ENCODE data around the gene FOXD2.

Gene FOXD2

GRCh38 chr1:47396671-47397196 lies 41.1 kb upstream of the FOXD2 start:
- CTCF ChIA-PET: no interaction called here
- TF ChIP-seq ZNF384 (IDR thresholded peaks at IDR 0.05): no peak
- TF ChIP-seq TARDBP (IDR thresholded peaks at IDR 0.05): no peak
- TF ChIP-seq BHLHE40 (IDR thresholded peaks at IDR 0.05; ENCODE audit: borderline replicate concordance): no peak
- TF ChIP-seq FOXA1 (IDR thresholded peaks at IDR 0.05): no peak
- no peak for TF ChIP-seq CTBP1 (IDR thresholded peaks at IDR 0.05; ENCODE audit: borderline replicate concordance)
- no peak for TF ChIP-seq ELF4 (IDR thresholded peaks at IDR 0.05)
- TF ChIP-seq FOXK2 (IDR thresholded peaks at IDR 0.05): no peak
- no peak for TF ChIP-seq FOXM1 (IDR thresholded peaks at IDR 0.05; ENCODE audit: borderline replicate concordance)
- TF ChIP-seq, protein P1, sequence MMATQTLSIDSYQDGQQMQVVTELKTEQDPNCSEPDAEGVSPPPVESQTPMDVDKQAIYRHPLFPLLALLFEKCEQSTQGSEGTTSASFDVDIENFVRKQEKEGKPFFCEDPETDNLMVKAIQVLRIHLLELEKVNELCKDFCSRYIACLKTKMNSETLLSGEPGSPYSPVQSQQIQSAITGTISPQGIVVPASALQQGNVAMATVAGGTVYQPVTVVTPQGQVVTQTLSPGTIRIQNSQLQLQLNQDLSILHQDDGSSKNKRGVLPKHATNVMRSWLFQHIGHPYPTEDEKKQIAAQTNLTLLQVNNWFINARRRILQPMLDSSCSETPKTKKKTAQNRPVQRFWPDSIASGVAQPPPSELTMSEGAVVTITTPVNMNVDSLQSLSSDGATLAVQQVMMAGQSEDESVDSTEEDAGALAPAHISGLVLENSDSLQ (IDR thresholded peaks at IDR 0.05): no peak
- POLR2A ChIA-PET: no interaction called here

DNA sequence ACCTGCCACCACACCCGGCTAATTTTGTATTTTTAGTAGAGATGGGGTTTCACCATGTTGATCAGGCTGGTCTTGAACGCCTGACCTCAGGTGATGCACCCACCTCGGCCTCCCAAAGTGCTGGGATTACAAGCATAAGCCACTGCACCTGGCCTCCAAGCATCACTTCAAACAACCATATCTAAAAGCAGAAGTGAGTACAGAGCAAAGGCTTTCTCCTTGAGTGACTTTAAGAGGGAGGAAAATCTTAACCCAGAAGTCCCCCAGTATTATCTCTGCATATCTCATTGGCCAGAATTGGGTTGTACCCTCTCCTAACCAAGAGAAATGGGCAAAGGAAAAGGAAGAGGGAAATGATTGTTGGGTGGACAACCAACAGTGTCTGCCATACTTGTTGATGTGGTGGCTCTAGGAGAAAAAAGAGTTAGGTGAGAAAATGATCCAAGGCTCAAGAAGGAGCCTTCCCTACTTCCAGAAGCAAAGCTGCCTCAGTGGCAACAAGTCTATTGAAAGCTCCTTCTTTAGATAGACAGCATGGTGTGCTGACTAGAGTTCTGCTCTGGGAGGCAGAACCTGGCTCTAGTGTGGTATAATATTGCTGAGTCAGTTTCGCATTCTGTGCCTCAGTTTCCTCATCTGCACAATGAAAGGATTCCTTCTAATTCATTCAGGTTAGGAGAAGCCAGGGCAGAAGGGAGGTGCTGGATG lies 38.6 kb upstream of the FOXD2 start:
- ChIA-PET POLR2A (no interaction called here), CTCF (interaction anchor here (0.8 to 1.1 kb wide), 2 partner anchors 23 to 327 kb away, joined by 3 to 4 read pairs; no protein-coding TSS in a partner anchor)
- no peak for DNase-seq (ENCODE audit: extremely low spot score)
- TF ChIP-seq SUZ12 (IDR thresholded peaks at IDR 0.05): no peak
- TF ChIP-seq BHLHE40 (IDR thresholded peaks at IDR 0.05; ENCODE audit: borderline replicate concordance): no peak
- no peak for TF ChIP-seq ELF4 (IDR thresholded peaks at IDR 0.05)
- TF ChIP-seq FOXK2 (IDR thresholded peaks at IDR 0.05): no peak
- no peak for TF ChIP-seq ZNF384 (IDR thresholded peaks at IDR 0.05)
- TF ChIP-seq, protein P1 (IDR thresholded peaks at IDR 0.05): no peak
- TF ChIP-seq TARDBP (IDR thresholded peaks at IDR 0.05): no peak
- TF ChIP-seq LEF1 (IDR thresholded peaks at IDR 0.05; ENCODE audit: borderline replicate concordance): no peak
- no peak for TF ChIP-seq HDGF (IDR thresholded peaks at IDR 0.05; ENCODE audit: borderline replicate concordance)
- TF ChIP-seq CTBP1 (IDR thresholded peaks at IDR 0.05; ENCODE audit: borderline replicate concordance): no peak
- no peak for TF ChIP-seq NFRKB (IDR thresholded peaks at IDR 0.05)
- TF ChIP-seq FOXA1 (IDR thresholded peaks at IDR 0.05): no peak
- no peak for TF ChIP-seq L3MBTL2 (conservative IDR thresholded peaks at IDR 0.05)
- no peak for TF ChIP-seq FOXM1 (IDR thresholded peaks at IDR 0.05; ENCODE audit: borderline replicate concordance)
- TF ChIP-seq ARNT (IDR thresholded peaks at IDR 0.05): no peak
- no peak for TF ChIP-seq SP1 (IDR thresholded peaks at IDR 0.05)

More at GRCh38 chr1:47396671-47397196, 41.1 kb upstream of the FOXD2 start:
- DNase-seq (ENCODE audit: extremely low spot score): no peak

DNA sequence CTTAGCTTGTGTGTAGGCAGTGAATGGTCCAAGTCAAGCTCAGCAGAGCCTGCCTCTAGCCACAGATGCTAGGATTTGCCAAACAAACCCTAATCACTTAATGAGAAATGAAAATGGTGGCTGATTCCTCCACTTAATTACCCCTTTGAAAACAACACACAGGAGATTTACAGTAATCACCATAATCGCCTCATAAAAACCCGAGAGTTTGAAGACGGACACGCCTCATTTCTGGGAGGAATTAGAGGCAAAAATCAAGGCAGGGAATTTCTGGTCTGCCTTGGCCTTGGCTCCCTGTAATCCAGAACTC lies 38.0 kb upstream of the FOXD2 start:
- POLR2A ChIA-PET: no interaction called here
- no peak for DNase-seq (ENCODE audit: extremely low spot score)
- CTCF ChIA-PET: interaction anchor here (0.8 to 1.1 kb wide), 2 partner anchors 24 to 326 kb away, joined by 3 to 4 read pairs; no protein-coding TSS in a partner anchor

DNA sequence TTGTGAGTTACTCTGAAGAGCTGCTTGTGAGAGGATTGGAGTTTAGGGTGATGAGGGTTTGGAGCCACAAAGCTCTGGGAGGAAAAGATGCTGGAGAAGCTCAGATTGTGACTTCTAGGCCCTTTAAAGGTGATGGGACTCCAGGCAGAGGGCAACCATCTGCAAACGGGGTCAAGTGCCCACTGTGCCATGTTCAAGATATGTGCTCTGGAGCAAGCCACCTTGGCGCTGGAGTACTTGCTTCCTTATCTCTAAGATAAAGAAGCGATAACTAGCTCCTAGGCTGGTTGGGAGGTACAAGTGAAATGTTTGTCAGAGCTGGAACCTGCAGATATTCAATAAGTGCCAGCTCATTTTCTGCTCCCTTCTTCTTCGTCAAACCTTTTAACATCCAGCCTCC lies 36.1 kb upstream of the FOXD2 start:
- no peak for TF ChIP-seq ARNT (IDR thresholded peaks at IDR 0.05)
- no peak for TF ChIP-seq SUZ12 (IDR thresholded peaks at IDR 0.05)
- TF ChIP-seq FOXA1 (IDR thresholded peaks at IDR 0.05): no peak
- no peak for TF ChIP-seq ZNF384 (IDR thresholded peaks at IDR 0.05)
- TF ChIP-seq LEF1 (IDR thresholded peaks at IDR 0.05; ENCODE audit: borderline replicate concordance): no peak
- TF ChIP-seq TARDBP (IDR thresholded peaks at IDR 0.05): no peak
- TF ChIP-seq L3MBTL2 (conservative IDR thresholded peaks at IDR 0.05): no peak
- TF ChIP-seq BHLHE40 (IDR thresholded peaks at IDR 0.05; ENCODE audit: borderline replicate concordance): no peak
- no peak for TF ChIP-seq FOXK2 (IDR thresholded peaks at IDR 0.05)
- no peak for TF ChIP-seq SP1 (IDR thresholded peaks at IDR 0.05)
- TF ChIP-seq FOXM1 (IDR thresholded peaks at IDR 0.05; ENCODE audit: borderline replicate concordance): no peak
- TF ChIP-seq CTBP1 (IDR thresholded peaks at IDR 0.05; ENCODE audit: borderline replicate concordance): no peak
- POLR2A ChIA-PET: no interaction called here
- CTCF ChIA-PET: interaction anchor here (0.8 to 2.0 kb wide), 2 partner anchors 13 to 324 kb away, joined by 4 to 7 read pairs; no protein-coding TSS in a partner anchor
- no peak for DNase-seq (ENCODE audit: extremely low spot score)

More for the DNA sequence above, 38.0 kb upstream of the FOXD2 start:
- TF ChIP-seq, protein P1 (IDR thresholded peaks at IDR 0.05): no peak
- TF ChIP-seq L3MBTL2 (conservative IDR thresholded peaks at IDR 0.05): no peak
- no peak for TF ChIP-seq LEF1 (IDR thresholded peaks at IDR 0.05; ENCODE audit: borderline replicate concordance)
- no peak for TF ChIP-seq BHLHE40 (IDR thresholded peaks at IDR 0.05; ENCODE audit: borderline replicate concordance)
- TF ChIP-seq SUZ12 (IDR thresholded peaks at IDR 0.05): no peak
- no peak for TF ChIP-seq FOXM1 (IDR thresholded peaks at IDR 0.05; ENCODE audit: borderline replicate concordance)
- TF ChIP-seq TARDBP (IDR thresholded peaks at IDR 0.05): no peak
- TF ChIP-seq ELF4 (IDR thresholded peaks at IDR 0.05): no peak
- no peak for TF ChIP-seq NFRKB (IDR thresholded peaks at IDR 0.05)
- no peak for TF ChIP-seq FOXK2 (IDR thresholded peaks at IDR 0.05)
- TF ChIP-seq SP1 (IDR thresholded peaks at IDR 0.05): no peak
- TF ChIP-seq HDGF (IDR thresholded peaks at IDR 0.05; ENCODE audit: borderline replicate concordance): no peak
- no peak for TF ChIP-seq CTBP1 (IDR thresholded peaks at IDR 0.05; ENCODE audit: borderline replicate concordance)
- TF ChIP-seq ZNF384 (IDR thresholded peaks at IDR 0.05): no peak
- no peak for TF ChIP-seq FOXA1 (IDR thresholded peaks at IDR 0.05)
- TF ChIP-seq ARNT (IDR thresholded peaks at IDR 0.05): no peak

- TF ChIP-seq HDGF (IDR thresholded peaks at IDR 0.05; ENCODE audit: borderline replicate concordance): no peak
- TF ChIP-seq CTBP1 (IDR thresholded peaks at IDR 0.05; ENCODE audit: borderline replicate concordance): no peak
- TF ChIP-seq LEF1 (IDR thresholded peaks at IDR 0.05; ENCODE audit: borderline replicate concordance): no peak
- TF ChIP-seq FOXA1 (IDR thresholded peaks at IDR 0.05): no peak
- TF ChIP-seq FOXM1 (IDR thresholded peaks at IDR 0.05; ENCODE audit: borderline replicate concordance): no peak
- TF ChIP-seq ELF4 (IDR thresholded peaks at IDR 0.05): no peak
- TF ChIP-seq L3MBTL2 (conservative IDR thresholded peaks at IDR 0.05): no peak
- TF ChIP-seq, protein P1 (IDR thresholded peaks at IDR 0.05): no peak
- no peak for TF ChIP-seq NFRKB (IDR thresholded peaks at IDR 0.05)
- no peak for TF ChIP-seq FOXK2 (IDR thresholded peaks at IDR 0.05)
- DNase-seq (ENCODE audit: extremely low spot score): no peak
- CTCF ChIA-PET: interaction anchor here (0.8 to 2.0 kb wide), 2 partner anchors 14 to 324 kb away, joined by 4 to 7 read pairs; no protein-coding TSS in a partner anchor
- POLR2A ChIA-PET: no interaction called here
Measured at GRCh38 chr1:47402591-47402990, 35.3 kb upstream of the FOXD2 start.

All from HEK293T (cell line).